Measurements from ENCODE around the gene ACTR3.

The ACTR3 gene

DNA sequence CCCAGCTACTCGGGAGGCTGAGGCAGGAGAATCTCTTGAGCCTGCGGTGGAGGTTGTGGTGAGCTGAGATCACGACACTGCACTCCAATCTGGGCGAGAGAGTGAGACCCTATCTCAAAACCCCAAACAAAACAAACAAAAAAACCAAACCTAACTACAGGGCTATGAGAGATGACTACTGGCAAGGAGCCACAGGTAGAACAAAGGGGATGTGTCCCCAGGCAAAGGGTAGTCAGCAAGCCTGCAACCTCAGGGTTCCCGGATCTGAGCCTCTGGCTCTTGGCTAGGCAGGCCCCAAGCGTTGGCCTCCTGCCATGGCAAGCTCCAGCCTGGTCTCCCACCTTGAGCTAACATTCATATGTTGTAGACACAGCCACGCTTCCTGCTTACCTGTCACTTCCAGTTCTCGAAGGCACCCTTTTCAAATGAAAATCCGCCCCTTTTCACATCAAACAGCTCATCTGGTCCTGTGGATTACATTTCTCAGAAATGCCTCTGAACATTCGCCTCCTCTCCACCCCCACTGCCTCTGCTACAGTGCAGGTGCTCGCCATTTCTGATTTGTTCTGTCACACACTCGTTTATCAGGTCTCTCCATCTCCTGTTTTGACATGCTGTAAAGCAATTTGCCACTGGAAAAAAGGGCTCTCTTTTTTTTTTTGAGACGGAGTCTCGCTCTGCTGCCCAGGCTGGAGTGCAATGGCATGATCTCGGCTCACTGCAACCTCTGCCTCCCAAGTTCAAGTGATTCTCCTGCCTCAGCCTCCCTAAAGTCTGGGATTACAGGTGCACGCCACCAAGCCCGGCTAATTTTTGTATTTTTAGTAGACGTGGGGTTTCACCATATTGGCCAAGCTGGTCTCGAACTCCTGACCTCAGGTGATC, 13.1 kb upstream of the ACTR3 start:
- Histone ChIP-seq H3K4me3 (ENCODE audit: low read depth in 1 of 2, low read length in 2 of 2) (no peak overlapping the region), H3K36me3 (ENCODE audit: insufficient read depth, low read length) (no peaks in the 10 kb centered on the region), H3K27ac (ENCODE audit: low read depth, low read length) (no peak overlapping the region), H3K9ac (ENCODE audit: low read length) (no peak overlapping the region), H3K9me3 (ENCODE audit: low read length) (no peaks in the 10 kb centered on the region), H3K27me3 (ENCODE audit: control insufficient read depth in 1 of 2, insufficient read depth in 2 of 2, low read length in 2 of 2) (no peaks in the 10 kb centered on the region), H3K4me1 (ENCODE audit: insufficient read depth, low read length) (no peaks in the 10 kb centered on the region)

- Histone ChIP-seq H3K36me3 (ENCODE audit: insufficient read depth, low read length) (no peaks in the 10 kb centered on the region), H3K27ac (ENCODE audit: low read depth, low read length) (no peak overlapping the region), H3K4me1 (ENCODE audit: insufficient read depth, low read length) (no peaks in the 10 kb centered on the region), H3K9me3 (ENCODE audit: low read length) (no peaks in the 10 kb centered on the region), H3K9ac (ENCODE audit: low read length) (no peak overlapping the region), H3K27me3 (ENCODE audit: control insufficient read depth in 1 of 2, insufficient read depth in 2 of 2, low read length in 2 of 2) (no peaks in the 10 kb centered on the region), H3K4me3 (ENCODE audit: low read depth in 1 of 2, low read length in 2 of 2) (no peak overlapping the region)
These were observed 11.9 kb upstream of the ACTR3 start for GRCh38 chr2:113877711-113878598.

DNA sequence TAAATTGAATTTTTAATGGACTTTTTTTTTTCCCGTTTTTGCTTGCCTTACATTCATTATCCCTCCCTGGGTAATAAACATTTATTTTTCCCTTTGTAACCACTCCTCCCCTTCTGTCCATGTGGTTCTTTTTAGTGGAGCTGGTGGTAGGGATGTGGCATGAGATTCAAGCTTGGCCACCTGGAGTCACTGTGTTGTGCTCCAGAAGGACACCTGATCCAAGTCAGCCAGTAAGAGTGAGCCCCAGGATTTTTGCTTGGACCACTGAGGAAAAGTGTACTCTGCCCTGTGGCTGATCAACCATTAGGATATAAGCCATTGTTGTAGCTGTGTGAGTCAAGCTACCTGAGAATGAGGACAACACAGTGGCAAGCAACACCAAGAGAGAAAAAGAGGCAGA, 11.1 kb upstream of the ACTR3 start:
- no peaks in the 10 kb centered on the region for H3K36me3 ChIP-seq (ENCODE audit: insufficient read depth, low read length)
- no peak overlapping the region for H3K9ac ChIP-seq (ENCODE audit: low read length)
- H3K4me3 ChIP-seq (ENCODE audit: low read depth in 1 of 2, low read length in 2 of 2), result no peak overlapping the region
- no peaks in the 10 kb centered on the region for H3K4me1 ChIP-seq (ENCODE audit: insufficient read depth, low read length)
- no peaks in the 10 kb centered on the region for H3K27me3 ChIP-seq (ENCODE audit: control insufficient read depth in 1 of 2, insufficient read depth in 2 of 2, low read length in 2 of 2)
- H3K27ac ChIP-seq (ENCODE audit: low read depth, low read length), result no peak overlapping the region
- H3K9me3 ChIP-seq (ENCODE audit: low read length), result no peaks in the 10 kb centered on the region

DNA sequence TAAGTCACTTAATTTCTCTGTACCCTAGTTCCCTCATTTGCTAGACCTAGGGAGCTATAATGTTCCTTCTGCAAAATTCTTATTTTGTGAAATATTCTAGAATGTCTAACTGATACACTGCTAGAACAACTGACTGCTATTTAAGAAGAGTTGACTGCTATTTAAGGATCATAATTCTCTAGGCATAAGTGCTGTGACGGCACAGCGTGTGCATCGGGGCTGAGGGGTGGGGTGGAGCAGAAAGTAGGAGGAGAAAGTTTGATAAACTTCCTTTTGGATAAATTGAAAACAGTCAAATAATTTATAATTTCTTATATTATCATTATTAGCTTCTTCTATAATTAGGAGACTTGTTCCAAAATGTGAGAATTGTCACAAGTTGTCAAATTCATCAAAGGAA, 10.4 kb upstream of the ACTR3 start:
- Histone ChIP-seq H3K4me3 (ENCODE audit: low read depth in 1 of 2, low read length in 2 of 2) (no peak overlapping the region), H3K4me1 (ENCODE audit: insufficient read depth, low read length) (no peaks in the 10 kb centered on the region), H3K27me3 (ENCODE audit: control insufficient read depth in 1 of 2, insufficient read depth in 2 of 2, low read length in 2 of 2) (no peaks in the 10 kb centered on the region), H3K27ac (ENCODE audit: low read depth, low read length) (no peak overlapping the region), H3K36me3 (ENCODE audit: insufficient read depth, low read length) (no peaks in the 10 kb centered on the region), H3K9ac (ENCODE audit: low read length) (no peak overlapping the region), H3K9me3 (ENCODE audit: low read length) (no peaks in the 10 kb centered on the region)

- Histone ChIP-seq H3K27ac (ENCODE audit: low read depth, low read length) (no peak overlapping the region), H3K9ac (ENCODE audit: low read length) (no peak overlapping the region), H3K36me3 (ENCODE audit: insufficient read depth, low read length) (no peaks in the 10 kb centered on the region), H3K4me3 (ENCODE audit: low read depth in 1 of 2, low read length in 2 of 2) (no peak overlapping the region), H3K27me3 (ENCODE audit: control insufficient read depth in 1 of 2, insufficient read depth in 2 of 2, low read length in 2 of 2) (no peaks in the 10 kb centered on the region), H3K9me3 (ENCODE audit: low read length) (no peaks in the 10 kb centered on the region), H3K4me1 (ENCODE audit: insufficient read depth, low read length) (peaks cover 12% of the 10 kb centered on the region)
These were observed 3.3 kb upstream of the ACTR3 start for GRCh38 chr2:113886479-113887008.

GRCh38 chr2:113887009-113887792, 2.7 kb upstream of the ACTR3 start:
- no peak overlapping the region for H3K9ac ChIP-seq (ENCODE audit: low read length)
- H3K4me1 ChIP-seq (ENCODE audit: insufficient read depth, low read length), result peaks cover 17% of the 10 kb centered on the region
- no peaks in the 10 kb centered on the region for H3K36me3 ChIP-seq (ENCODE audit: insufficient read depth, low read length)
- no peak overlapping the region for H3K4me3 ChIP-seq (ENCODE audit: low read depth in 1 of 2, low read length in 2 of 2)
- H3K27ac ChIP-seq (ENCODE audit: low read depth, low read length), result no peak overlapping the region
- H3K9me3 ChIP-seq (ENCODE audit: low read length), result no peaks in the 10 kb centered on the region
- no peaks in the 10 kb centered on the region for H3K27me3 ChIP-seq (ENCODE audit: control insufficient read depth in 1 of 2, insufficient read depth in 2 of 2, low read length in 2 of 2)

GRCh38 chr2:113888641-113889470, 1.0 kb upstream of the ACTR3 start:
- peak overlapping the region; percentile 72 to 74 for H3K4me3 ChIP-seq (ENCODE audit: low read depth in 1 of 2, low read length in 2 of 2)
- peak overlapping the region; percentile 59 for H3K9ac ChIP-seq (ENCODE audit: low read length)
- H3K27ac ChIP-seq (ENCODE audit: low read depth, low read length), result peak overlapping the region; percentile 89
- H3K4me1 ChIP-seq (ENCODE audit: insufficient read depth, low read length), result peaks cover 32% of the 10 kb centered on the region
- no peaks in the 10 kb centered on the region for H3K9me3 ChIP-seq (ENCODE audit: low read length)
- no peaks in the 10 kb centered on the region for H3K36me3 ChIP-seq (ENCODE audit: insufficient read depth, low read length)
- H3K27me3 ChIP-seq (ENCODE audit: control insufficient read depth in 1 of 2, insufficient read depth in 2 of 2, low read length in 2 of 2), result no peaks in the 10 kb centered on the region

DNA sequence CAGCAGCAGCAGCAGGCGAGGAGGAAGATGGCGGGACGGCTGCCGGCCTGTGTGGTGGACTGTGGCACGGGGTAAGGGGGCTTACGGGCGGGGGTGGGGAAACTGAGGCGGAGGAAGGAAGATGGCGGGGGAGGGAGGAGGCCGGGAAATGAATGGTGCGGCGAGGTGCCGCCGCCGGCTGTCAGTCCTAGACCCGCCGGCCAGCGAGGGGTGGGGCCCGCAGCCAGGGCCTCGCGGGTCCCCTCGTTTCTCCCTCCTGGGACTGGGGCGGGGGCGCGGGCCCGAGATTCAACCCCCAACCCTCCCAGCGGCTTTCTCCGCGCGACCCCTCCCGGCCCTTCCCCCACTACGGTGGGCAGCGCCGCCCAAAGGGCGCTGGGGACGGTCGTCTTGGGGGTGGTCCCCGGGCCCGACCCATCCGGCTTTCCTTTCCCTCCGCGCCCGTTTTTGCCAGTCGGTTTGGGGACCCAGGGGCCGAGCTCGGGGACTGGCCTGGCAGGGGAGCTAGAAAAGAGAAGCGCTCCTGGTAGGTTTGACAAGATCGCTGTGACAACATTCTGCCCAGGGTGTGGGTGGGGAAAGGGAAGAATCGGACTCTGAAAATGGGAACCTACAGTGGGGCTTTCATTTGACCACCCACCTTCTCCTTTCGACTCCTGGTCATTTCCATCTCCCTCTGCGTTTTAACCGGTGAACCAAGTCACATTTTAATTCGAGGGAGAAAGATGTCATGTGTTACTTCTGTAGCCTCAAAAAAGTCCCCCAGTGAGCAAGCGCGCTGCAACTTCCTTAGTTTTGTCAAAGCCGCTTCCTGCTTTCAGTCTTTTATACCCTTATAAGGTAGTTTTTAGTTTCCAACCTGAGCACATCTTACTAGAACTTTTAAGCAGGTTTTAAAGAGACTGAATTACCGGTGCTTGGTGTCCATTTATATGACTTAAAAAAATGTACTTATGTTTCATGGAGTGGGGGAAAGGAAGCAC, 655 bp downstream of the ACTR3 start:
- H3K9ac ChIP-seq (ENCODE audit: low read length), result peak overlapping the region; percentile 87
- H3K9me3 ChIP-seq (ENCODE audit: low read length), result no peaks in the 10 kb centered on the region
- H3K27me3 ChIP-seq (ENCODE audit: control insufficient read depth in 1 of 2, insufficient read depth in 2 of 2, low read length in 2 of 2), result no peaks in the 10 kb centered on the region
- H3K4me1 ChIP-seq (ENCODE audit: insufficient read depth, low read length), result peaks cover 39% of the 10 kb centered on the region
- H3K36me3 ChIP-seq (ENCODE audit: insufficient read depth, low read length), result no peaks in the 10 kb centered on the region
- peak overlapping the region; percentile 88 to 95 for H3K4me3 ChIP-seq (ENCODE audit: low read depth in 1 of 2, low read length in 2 of 2)
- peak overlapping the region; percentile 98 for H3K27ac ChIP-seq (ENCODE audit: low read depth, low read length)

GRCh38 chr2:113891265-113891959, 1.5 kb downstream of the ACTR3 start:
- H3K4me3 ChIP-seq (ENCODE audit: low read depth in 1 of 2, low read length in 2 of 2), result peak overlapping the region; percentile 88 to 95
- H3K27ac ChIP-seq (ENCODE audit: low read depth, low read length), result peak overlapping the region; percentile 98
- peak overlapping the region; percentile 87 for H3K9ac ChIP-seq (ENCODE audit: low read length)
- H3K4me1 ChIP-seq (ENCODE audit: insufficient read depth, low read length), result peaks cover 47% of the 10 kb centered on the region
- no peaks in the 10 kb centered on the region for H3K36me3 ChIP-seq (ENCODE audit: insufficient read depth, low read length)
- no peaks in the 10 kb centered on the region for H3K27me3 ChIP-seq (ENCODE audit: control insufficient read depth in 1 of 2, insufficient read depth in 2 of 2, low read length in 2 of 2)
- H3K9me3 ChIP-seq (ENCODE audit: low read length), result no peaks in the 10 kb centered on the region

Data from muscle layer of colon (tissue), 2 donors.